Diencephalon (tissue), 1 donor: ENCODE results near the gene WEE1. TPM values are rescaled to one million over a fixed set of nuclear protein-coding genes. Genes with fewer than 3 reads are reported as not detected.

Experiments used
- small RNA-seq: library from RNA; depleted of rRNA; stranded (forward); fragments of <200 nt; gene quantifications from one replicate; pipeline ENCODE3, GENCODE V24; 2014
- total RNA-seq: library from RNA; depleted of rRNA; stranded (reverse); fragments of >200 nt; gene quantifications from one replicate; pipeline ENCODE4 v1.2.3, GENCODE V29; 2014

The WEE1 gene
- 18.2 TPM for total RNA-seq

GRCh38 chr11:9573052-9573774 is at the start of gene WEE1:
TSS of gene WEE1 (plus strand) at chr11:9573670. CDS start at chr11:9573934, 264 bp downstream.

Small RNA genes within 50 kb of the gene (small RNA-seq; reads per million reads assigned to genes)
- gene RF01210: not detected

Other genes with a start within 250 kb of the WEE1 start
- gene IPO7, start 189.0 kb upstream of the WEE1 start, total RNA-seq: 197 TPM
- gene ZNF143, start 112.7 kb upstream of the WEE1 start, total RNA-seq: 29.3 TPM
- 15.0 TPM for gene SWAP70, start 90.4 kb downstream of the WEE1 start, total RNA-seq